ENCODE results near the gene HIPK3.

GRCh38 chr11:33234397-33235190 lies 22.6 kb upstream of the HIPK3 start:
- TF ChIP-seq POLR2AphosphoS5 (IDR thresholded peaks at IDR 0.05) (no peak), CTCF (IDR thresholded peaks at IDR 0.05) (no peak)
